ENCODE measurements around the gene SPATS1. TPM values are rescaled to one million over a fixed set of nuclear protein-coding genes. Genes with fewer than 3 reads are reported as not detected.

Gene SPATS1
- total RNA-seq, 2 experiments from 2014 or later: not detected

- Histone ChIP-seq H3K9me3 (ENCODE audit: control insufficient read depth in 1 of 2, insufficient read depth in 1 of 2, low read length in 2 of 2) (peaks cover 0 to 8% of the 10 kb centered on the region in 2 experiments), H3K36me3 (ENCODE audit: insufficient read depth, low read length) (no peaks in the 10 kb centered on the region), H3K4me3 (ENCODE audit: low read length) (no peak overlapping the region), H3K27ac (ENCODE audit: low read depth in 1 of 2, low read length in 2 of 2) (no peak overlapping the region), H3K4me1 (ENCODE audit: insufficient read depth, low read length) (peaks cover 8% of the 10 kb centered on the region), H3K27me3 (ENCODE audit: control insufficient read depth in 1 of 2, insufficient read depth in 2 of 2, low read length in 2 of 2) (peaks cover 28 to 34% of the 10 kb centered on the region in 2 experiments)
- POLR2A ChIA-PET: interaction anchor here (0.9 kb wide), 1 partner anchor 30 kb away, joined by 3 read pairs; no protein-coding TSS in a partner anchor
- Mint-ChIP-seq H3K36me3 (ENCODE audit: low read depth) (no peaks in the 10 kb centered on the region), H3K27ac (no peak overlapping the region), H3K9me3 (no peaks in the 10 kb centered on the region), H3K4me3 (no peak overlapping the region), H3K4me1 (ENCODE audit: low read depth) (no peaks in the 10 kb centered on the region), H3K27me3 (peaks cover 41% of the 10 kb centered on the region)
- TF ChIP-seq, protein P1, sequence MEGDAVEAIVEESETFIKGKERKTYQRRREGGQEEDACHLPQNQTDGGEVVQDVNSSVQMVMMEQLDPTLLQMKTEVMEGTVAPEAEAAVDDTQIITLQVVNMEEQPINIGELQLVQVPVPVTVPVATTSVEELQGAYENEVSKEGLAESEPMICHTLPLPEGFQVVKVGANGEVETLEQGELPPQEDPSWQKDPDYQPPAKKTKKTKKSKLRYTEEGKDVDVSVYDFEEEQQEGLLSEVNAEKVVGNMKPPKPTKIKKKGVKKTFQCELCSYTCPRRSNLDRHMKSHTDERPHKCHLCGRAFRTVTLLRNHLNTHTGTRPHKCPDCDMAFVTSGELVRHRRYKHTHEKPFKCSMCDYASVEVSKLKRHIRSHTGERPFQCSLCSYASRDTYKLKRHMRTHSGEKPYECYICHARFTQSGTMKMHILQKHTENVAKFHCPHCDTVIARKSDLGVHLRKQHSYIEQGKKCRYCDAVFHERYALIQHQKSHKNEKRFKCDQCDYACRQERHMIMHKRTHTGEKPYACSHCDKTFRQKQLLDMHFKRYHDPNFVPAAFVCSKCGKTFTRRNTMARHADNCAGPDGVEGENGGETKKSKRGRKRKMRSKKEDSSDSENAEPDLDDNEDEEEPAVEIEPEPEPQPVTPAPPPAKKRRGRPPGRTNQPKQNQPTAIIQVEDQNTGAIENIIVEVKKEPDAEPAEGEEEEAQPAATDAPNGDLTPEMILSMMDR (IDR thresholded peaks at IDR 0.05): no peak
- DNase-seq (no peak), ATAC-seq (ENCODE audit: poor library complexity) (no peak)
- intact Hi-C loops (cut with DNase I, micrococcal nuclease): loop anchor here in 1 of 2 experiments (2.0 kb wide), 1 partner anchor 166 kb away; no protein-coding TSS in a partner anchor
- CTCF ChIA-PET: interaction anchor here (0.9 to 2.5 kb wide), 3 partner anchors 71 to 166 kb away, joined by 3 to 12 read pairs (median 4); no protein-coding TSS in a partner anchor
Measured at GRCh38 chr6:44339301-44339700, 3.1 kb upstream of the SPATS1 start.

GRCh38 chr6:44339763-44340625, 2.5 kb upstream of the SPATS1 start:
- ChIA-PET CTCF (interaction anchor here (1.4 kb wide), 1 partner anchor 72 kb away, joined by 4 read pairs; no protein-coding TSS in a partner anchor), POLR2A (interaction anchor here (0.9 kb wide), 1 partner anchor 31 kb away, joined by 3 read pairs; no protein-coding TSS in a partner anchor)
- Mint-ChIP-seq H3K9me3 (no peaks in the 10 kb centered on the region), H3K36me3 (ENCODE audit: low read depth) (no peaks in the 10 kb centered on the region), H3K27ac (no peak overlapping the region), H3K4me1 (ENCODE audit: low read depth) (no peaks in the 10 kb centered on the region), H3K4me3 (no peak overlapping the region), H3K27me3 (peaks cover 48% of the 10 kb centered on the region)
- TF ChIP-seq, protein P1 (IDR thresholded peaks at IDR 0.05): no peak
- H3K27ac ChIP-seq (ENCODE audit: low read depth in 1 of 2, low read length in 2 of 2): no peak overlapping the region
- peaks cover 33 to 39% of the 10 kb centered on the region in 2 experiments for H3K27me3 ChIP-seq (ENCODE audit: control insufficient read depth in 1 of 2, insufficient read depth in 2 of 2, low read length in 2 of 2)
- intact Hi-C loops (cut with DNase I, micrococcal nuclease): loop anchor here in 1 of 2 experiments (2.0 kb wide), 1 partner anchor 167 kb away; no protein-coding TSS in a partner anchor
- ATAC-seq (ENCODE audit: poor library complexity) (no peak), DNase-seq (no peak)
- peaks cover 8% of the 10 kb centered on the region for H3K4me1 ChIP-seq (ENCODE audit: insufficient read depth, low read length)
- no peak overlapping the region for H3K4me3 ChIP-seq (ENCODE audit: low read length)
- H3K9me3 ChIP-seq (ENCODE audit: control insufficient read depth in 1 of 2, insufficient read depth in 1 of 2, low read length in 2 of 2): peaks cover 0 to 8% of the 10 kb centered on the region in 2 experiments
- no peaks in the 10 kb centered on the region for H3K36me3 ChIP-seq (ENCODE audit: insufficient read depth, low read length)

- no peak overlapping the region for H3K27ac ChIP-seq (ENCODE audit: low read depth in 1 of 2, low read length in 2 of 2)
- Mint-ChIP-seq H3K4me1 (ENCODE audit: low read depth) (no peaks in the 10 kb centered on the region), H3K9me3 (no peaks in the 10 kb centered on the region), H3K4me3 (no peak overlapping the region), H3K27me3 (peaks cover 56% of the 10 kb centered on the region), H3K27ac (no peak overlapping the region), H3K36me3 (ENCODE audit: low read depth) (no peaks in the 10 kb centered on the region)
- peaks cover 0 to 8% of the 10 kb centered on the region in 2 experiments for H3K9me3 ChIP-seq (ENCODE audit: control insufficient read depth in 1 of 2, insufficient read depth in 1 of 2, low read length in 2 of 2)
- TF ChIP-seq, protein P1 (IDR thresholded peaks at IDR 0.05): no peak
- POLR2A ChIA-PET: no interaction called here
- H3K27me3 ChIP-seq (ENCODE audit: control insufficient read depth in 1 of 2, insufficient read depth in 2 of 2, low read length in 2 of 2): peaks cover 38 to 47% of the 10 kb centered on the region in 2 experiments
- DNase-seq (no peak), ATAC-seq (ENCODE audit: poor library complexity) (no peak)
- intact Hi-C loops (cut with DNase I, micrococcal nuclease): no loop called here
- no peak overlapping the region for H3K4me3 ChIP-seq (ENCODE audit: low read length)
- H3K36me3 ChIP-seq (ENCODE audit: insufficient read depth, low read length): no peaks in the 10 kb centered on the region
- CTCF ChIA-PET: no interaction called here
- H3K4me1 ChIP-seq (ENCODE audit: insufficient read depth, low read length): peaks cover 8% of the 10 kb centered on the region
Measured at GRCh38 chr6:44341095-44341890, 1.2 kb upstream of the SPATS1 start.

Measured in CD4-positive, alpha-beta T cell (primary cell).